CD4-positive, alpha-beta memory T cell (primary cell): ENCODE results near the gene SHC4. TPM values are rescaled to one million over a fixed set of nuclear protein-coding genes. Genes with fewer than 3 reads are reported as not detected.

Experiments
- CTCF ChIA-PET: fragments of 350-600 bp; sonication (Branson Sonifier 250); formaldehyde crosslinking; loops from one replicate; lab custom pipeline; 2021; ENCODE audit warnings: inconsistent platforms; ENCODE audit not compliant: partially characterized antibody; lab: Charles Lee
- POLR2A ChIA-PET: fragments of 350-600 bp; sonication (Branson Sonifier 250); formaldehyde crosslinking; loops from one replicate; lab custom pipeline; 2021; ENCODE audit not compliant: partially characterized antibody; lab: Charles Lee
- DNase-seq, 5 donors: peaks; one replicate each; pipeline versions ENCODE4 v3.0.0 to v3.0.0-alpha.2; 2020 to 2022; ENCODE audit warnings: mixed read lengths in 1 of 5
- H3K27ac ChIP-seq: one replicate; pipeline ENCODE4 v1.7.0; 2013; ENCODE audit warnings: low read depth, low read length
- H3K27me3 ChIP-seq: 2 replicates; pipeline ENCODE4 v1.7.0; 2013; ENCODE audit warnings: mild to moderate bottlenecking, low read length, moderate library complexity; ENCODE audit not compliant: insufficient read depth
- H3K36me3 ChIP-seq: 2 replicates; pipeline ENCODE4 v1.7.0; 2013; ENCODE audit warnings: mild to moderate bottlenecking, low read length, moderate library complexity; ENCODE audit not compliant: insufficient read depth
- H3K4me1 ChIP-seq: 2 replicates; pipeline ENCODE4 v1.7.0; 2013; ENCODE audit warnings: mild to moderate bottlenecking, low read length, moderate library complexity; ENCODE audit not compliant: insufficient read depth
- H3K4me3 ChIP-seq, 2 donors: one replicate each; pipeline ENCODE4 v1.7.0; 2013; ENCODE audit warnings: low read length in 2 of 2, mild to moderate bottlenecking in 1 of 2
- H3K9me3 ChIP-seq, 2 donors: one replicate each; pipeline ENCODE4 v1.7.0; 2013; ENCODE audit warnings: low read length in 2 of 2, control low read depth in 1 of 2; ENCODE audit not compliant: control insufficient read depth in 1 of 2
- H3K27ac Mint-ChIP-seq, 7 donors: one replicate each; pipeline ENCODE4 v1.8.0; 2020 to 2021; ENCODE audit warnings: mixed read lengths in 7 of 7, mild to moderate bottlenecking in 6 of 7, inconsistent platforms in 3 of 7, moderate library complexity in 3 of 7
- H3K27me3 Mint-ChIP-seq, 2 donors: one replicate each; pipeline ENCODE4 v1.8.0; 2020 to 2021; ENCODE audit warnings: mixed read lengths in 2 of 2
- H3K36me3 Mint-ChIP-seq, 2 donors: one replicate each; pipeline ENCODE4 v1.8.0; 2020 to 2021; ENCODE audit warnings: mixed read lengths in 2 of 2, inconsistent platforms in 1 of 2, mild to moderate bottlenecking in 1 of 2
- H3K4me1 Mint-ChIP-seq, 4 donors: one replicate each; pipeline ENCODE4 v1.8.0; 2020 to 2021; ENCODE audit warnings: mixed read lengths in 4 of 4, mild to moderate bottlenecking in 1 of 4
- H3K4me3 Mint-ChIP-seq, 8 donors: one replicate each; pipeline ENCODE4 v1.8.0; 2020 to 2021; ENCODE audit warnings: mixed read lengths in 8 of 8, mild to moderate bottlenecking in 7 of 8, moderate library complexity in 6 of 8, inconsistent platforms in 3 of 8
- H3K9me3 Mint-ChIP-seq, 8 donors: one replicate each; pipeline ENCODE4 v1.8.0; 2020 to 2021; ENCODE audit warnings: mixed read lengths in 8 of 8, mild to moderate bottlenecking in 5 of 8, inconsistent platforms in 3 of 8, moderate library complexity in 1 of 8
- intact Hi-C: fragments of 100-400 bp; cut with micrococcal nuclease; formaldehyde crosslinking; loops from one replicate; pipeline ENCODE4 v1.15.1; 2023
- polyA plus RNA-seq, 2 donors: library from polyadenylated mRNA; unstranded; fragments of 300-500 nt; fragmentation: Illumina TruSeq; gene quantifications; one replicate each; pipeline ENCODE4 v1.2.3, GENCODE V29; 2021
- total RNA-seq, 2 experiments: library from RNA; stranded (reverse); gene quantifications; one replicate each; pipeline ENCODE4 v1.2.3, GENCODE V29; 2021

SHC4 gene
- total and polyA plus RNA-seq, 4 experiments from 2014 or later = 0.28 to 0.29 TPM; not detected in 2

GRCh38 chr15:48774484-48774883 lies 189.2 kb downstream of the SHC4 start:
- H3K27me3 ChIP-seq = no peaks in the 10 kb centered on the region
- Mint-ChIP-seq H3K9me3 (peaks cover 0 to 13% (median 7%) of the 10 kb centered on the region in 8 donors), H3K4me3 (no peak overlapping the region), H3K4me1 (peaks cover 0 to 3% (median under 1%) of the 10 kb centered on the region in 4 donors), H3K27ac (no peak overlapping the region), H3K27me3 (no peaks in the 10 kb centered on the region), H3K36me3 (peaks cover 51 to 54% of the 10 kb centered on the region in 2 donors)
- ChIA-PET CTCF (interaction anchor here (1.7 kb wide), 1 partner anchor 16 kb away, joined by 4 read pairs; no protein-coding TSS in a partner anchor), POLR2A (no interaction called here)
- no peak overlapping the region for H3K4me3 ChIP-seq
- H3K9me3 ChIP-seq = no peaks in the 10 kb centered on the region
- H3K27ac ChIP-seq = no peak overlapping the region
- intact Hi-C loops = no loop called here
- no peaks in the 10 kb centered on the region for H3K4me1 ChIP-seq
- H3K36me3 ChIP-seq = peaks cover 6% of the 10 kb centered on the region
- DNase-seq = no peak

Other genes with a start within 250 kb of the SHC4 start
- gene CEP152, start 152.8 kb downstream of the SHC4 start, total RNA-seq = 10 to 100 TPM; 14.4 to 15.3 TPM
- gene CEP152, start 152.8 kb downstream of the SHC4 start, polyA plus RNA-seq = 1 to 10 TPM; 3.0 to 8.1 TPM
- 10 to 100 TPM; 76.0 to 91.2 TPM for gene EID1, start 85.8 kb downstream of the SHC4 start, total RNA-seq
- gene EID1, start 85.8 kb downstream of the SHC4 start, polyA plus RNA-seq = 100 to 1,000 TPM; 190 to 245 TPM
- 10 to 100 TPM; 64.3 to 72.9 TPM for gene SECISBP2L, start 82.5 kb upstream of the SHC4 start, total RNA-seq
- gene SECISBP2L, start 82.5 kb upstream of the SHC4 start, polyA plus RNA-seq = 10 to 100 TPM in 1 of 2 donors, 1 to 10 TPM in 1; 9.1 to 22.3 TPM
- 10 to 100 TPM; 55.5 to 56.9 TPM for gene COPS2, start 191.7 kb upstream of the SHC4 start, total RNA-seq
- gene COPS2, start 191.7 kb upstream of the SHC4 start, polyA plus RNA-seq = 10 to 100 TPM; 33.1 to 35.3 TPM
- 10 to 100 TPM; 30.7 to 31.5 TPM for gene GALK2, start 206.3 kb upstream of the SHC4 start, total RNA-seq
- 10 to 100 TPM; 25.4 to 30.9 TPM for gene GALK2, start 206.3 kb upstream of the SHC4 start, polyA plus RNA-seq